Ectodermal cell (in vitro differentiated cells): Measurements from ENCODE around the gene OR10G8.

Experiments used
- H3K27ac ChIP-seq: 2 replicates; pipeline ENCODE4 v1.7.0; 2013; ENCODE audit warnings: mild to moderate bottlenecking, low read depth, low read length; ENCODE audit not compliant: insufficient read depth, poor library complexity, severe bottlenecking
- H3K27me3 ChIP-seq: 2 replicates; pipeline ENCODE4 v1.7.0; 2013; ENCODE audit warnings: mild to moderate bottlenecking, low read length; ENCODE audit not compliant: insufficient read depth, control insufficient read depth, poor library complexity, severe bottlenecking
- H3K36me3 ChIP-seq: one replicate; pipeline ENCODE4 v1.7.0; 2013; ENCODE audit warnings: low read length; ENCODE audit not compliant: control insufficient read depth, insufficient read depth
- H3K4me1 ChIP-seq: one replicate; pipeline ENCODE4 v1.7.0; 2013; ENCODE audit warnings: low read length; ENCODE audit not compliant: control insufficient read depth, insufficient read depth
- H3K4me3 ChIP-seq: 2 replicates; pipeline ENCODE4 v1.7.0; 2013; ENCODE audit warnings: low read depth, low read length, control low read depth; ENCODE audit not compliant: insufficient read depth
- H3K9me3 ChIP-seq: 2 replicates; pipeline ENCODE4 v1.7.0; 2013; ENCODE audit warnings: mild to moderate bottlenecking, low read length, moderate library complexity; ENCODE audit not compliant: control insufficient read depth
- WGBS, 2 experiments: methylation state at CpG; one replicate each; pipeline ENCODE4 v1.1.7; 2013; ENCODE audit warnings: missing lambda C conversion rate in 2 of 2; 5-methylcytosine and 5-hydroxymethylcytosine counted together

Gene OR10G8

GRCh38 chr11:124077266-124077665, 50.7 kb downstream of the OR10G8 start:
- WGBS, 2 experiments: 91 to 100% methylated on average over 1 of the region's 1 CpG
- no peaks in the 10 kb centered on the region for H3K36me3 ChIP-seq
- H3K27ac ChIP-seq: no peak overlapping the region
- H3K27me3 ChIP-seq: no peaks in the 10 kb centered on the region
- no peaks in the 10 kb centered on the region for H3K4me1 ChIP-seq
- no peaks in the 10 kb centered on the region for H3K9me3 ChIP-seq
- H3K4me3 ChIP-seq: no peak overlapping the region

DNA sequence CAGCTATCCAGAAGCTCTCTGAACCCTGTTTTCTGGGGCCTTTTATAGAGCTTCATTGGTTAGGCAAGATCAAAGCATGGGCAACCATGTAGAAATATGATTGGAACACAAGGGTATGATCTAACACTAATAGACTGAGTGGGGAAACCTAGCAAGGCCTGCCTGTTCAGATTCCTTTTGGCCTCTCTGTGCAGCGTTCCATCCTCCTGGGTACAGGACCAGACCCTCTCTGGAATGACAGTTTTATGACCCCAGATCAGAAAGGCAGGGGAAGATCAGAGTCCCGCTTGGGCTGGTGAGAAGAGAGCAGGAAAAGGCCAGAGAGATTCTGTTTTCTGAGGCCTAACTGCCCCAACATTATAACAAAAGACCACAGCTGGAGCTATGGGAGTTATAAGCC, 52.0 kb downstream of the OR10G8 start:
- H3K27ac ChIP-seq: no peak overlapping the region
- WGBS, 2 experiments: 88 to 91% methylated on average over 2 of the region's 2 CpGs

GRCh38 chr11:124079631-124080326, 53.2 kb downstream of the OR10G8 start:
- Histone ChIP-seq H3K4me1 (no peaks in the 10 kb centered on the region), H3K36me3 (no peaks in the 10 kb centered on the region), H3K27ac (no peak overlapping the region), H3K9me3 (no peaks in the 10 kb centered on the region), H3K4me3 (no peak overlapping the region), H3K27me3 (no peaks in the 10 kb centered on the region)
- WGBS, 2 experiments: 92 to 95% methylated on average over 7 to 8 of the region's 8 CpGs

More for the DNA sequence above, 52.0 kb downstream of the OR10G8 start:
- H3K27me3 ChIP-seq: no peaks in the 10 kb centered on the region
- H3K36me3 ChIP-seq: no peaks in the 10 kb centered on the region
- no peaks in the 10 kb centered on the region for H3K9me3 ChIP-seq
- H3K4me3 ChIP-seq: no peak overlapping the region
- H3K4me1 ChIP-seq: no peaks in the 10 kb centered on the region
